ENCODE results near the gene PDLIM4.

The PDLIM4 gene

GRCh38 chr5:132313961-132314432 lies 56.5 kb downstream of the PDLIM4 start:
- DNase-seq = no peak

- no peak for DNase-seq
Observed at GRCh38 chr5:132315529-132316067, 58.1 kb downstream of the PDLIM4 start.

GRCh38 chr5:132319975-132320374 lies 62.5 kb downstream of the PDLIM4 start:
- no peak for DNase-seq

GRCh38 chr5:132321109-132321721 lies 63.7 kb downstream of the PDLIM4 start:
- no peak for DNase-seq

GRCh38 chr5:132322266-132322665 lies 64.8 kb downstream of the PDLIM4 start:
- DNase-seq = no peak
